BJ (cell line): ENCODE measurements around the gene GAK. TPM values are rescaled to one million over a fixed set of nuclear protein-coding genes. Genes with fewer than 3 reads are reported as not detected.

Experiments used
- CTCF ChIA-PET: fragments of 350-600 bp; formaldehyde crosslinking; extraction: SDS; loops from one replicate; lab custom pipeline; 2021; ENCODE audit warnings: antibody characterized with exemption, inconsistent platforms; lab: Yijun Ruan, JAX
- POLR2A ChIA-PET: fragments of 300-600 bp; sonication (Branson Sonifier 250); formaldehyde crosslinking; extraction: SDS; loops from one replicate; lab custom pipeline; 2021; ENCODE audit warnings: antibody characterized with exemption; lab: Charles Lee
- DNase-seq: peaks from one replicate; pipeline ENCODE4 v3.0.0-alpha.2; 2011; ENCODE audit warnings: low read depth
- H3K27me3 ChIP-seq: 2 replicates; pipeline ENCODE4 v1.6.0; 2011; ENCODE audit warnings: low read length; ENCODE audit not compliant: control insufficient read depth, insufficient read depth
- H3K36me3 ChIP-seq: 2 replicates; pipeline ENCODE4 v1.5.1; 2011; ENCODE audit warnings: low read length; ENCODE audit not compliant: control insufficient read depth, insufficient read depth
- H3K4me3 ChIP-seq: 2 replicates; pipeline ENCODE4 v1.5.1; 2011; ENCODE audit warnings: low read depth, mild to moderate bottlenecking, control low read depth, low read length
- polyA plus RNA-seq: library from polyadenylated mRNA; depleted of rRNA; stranded (reverse); fragments of >200 nt; gene quantifications from 2 replicates; pipeline ENCODE4 v1.2.3, GENCODE V29; 2011
- TF ChIP-seq, protein P1 (sequence below): IDR thresholded peaks from 2 replicates; pipeline ENCODE4 v1.5.1; 2011; ENCODE audit warnings: low read depth, mild to moderate bottlenecking, control low read depth, inconsistent platforms, low read length, moderate library complexity; ENCODE audit not compliant: insufficient read depth

Gene GAK
- polyA plus RNA-seq, 1 experiment = 26.3 TPM

DNA sequence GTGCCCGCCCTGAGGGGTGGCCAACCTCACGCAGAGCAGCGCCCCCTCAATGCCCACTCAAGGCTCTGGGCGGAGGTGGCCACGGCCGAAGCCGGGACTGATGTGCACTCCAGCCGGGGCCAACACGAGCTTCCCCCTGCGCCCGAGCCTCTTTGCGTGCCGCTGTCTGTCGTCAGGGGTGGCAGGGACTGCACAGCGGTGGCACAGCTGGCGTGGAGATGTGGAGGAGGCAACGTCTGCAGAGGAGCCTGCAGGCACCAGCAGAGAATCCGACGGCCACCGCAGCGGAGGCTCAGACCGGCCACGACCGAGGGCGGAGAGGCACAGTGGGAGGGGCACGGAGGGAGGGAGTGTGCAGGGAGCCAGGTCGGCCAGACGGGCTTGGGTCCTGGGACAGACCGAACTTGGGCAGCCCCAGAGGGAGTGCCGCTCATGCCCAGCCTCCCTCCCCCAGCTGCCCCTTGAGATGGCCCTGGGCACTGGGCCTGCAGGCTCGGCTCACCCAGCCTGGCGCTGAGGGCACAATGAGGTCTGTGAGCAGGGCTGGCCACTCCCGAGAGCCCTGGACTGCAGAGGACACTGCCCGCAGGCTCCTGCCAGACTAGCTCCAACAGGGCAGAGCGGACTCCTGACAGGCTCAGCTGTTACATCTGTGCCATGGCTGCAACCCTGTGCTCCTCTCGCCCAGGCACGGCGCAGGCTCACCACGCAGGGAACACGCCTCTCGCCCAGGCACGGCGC, 59.7 kb downstream of the GAK start:
- ChIA-PET POLR2A (no interaction called here), CTCF (no interaction called here)
- TF ChIP-seq, protein P1, sequence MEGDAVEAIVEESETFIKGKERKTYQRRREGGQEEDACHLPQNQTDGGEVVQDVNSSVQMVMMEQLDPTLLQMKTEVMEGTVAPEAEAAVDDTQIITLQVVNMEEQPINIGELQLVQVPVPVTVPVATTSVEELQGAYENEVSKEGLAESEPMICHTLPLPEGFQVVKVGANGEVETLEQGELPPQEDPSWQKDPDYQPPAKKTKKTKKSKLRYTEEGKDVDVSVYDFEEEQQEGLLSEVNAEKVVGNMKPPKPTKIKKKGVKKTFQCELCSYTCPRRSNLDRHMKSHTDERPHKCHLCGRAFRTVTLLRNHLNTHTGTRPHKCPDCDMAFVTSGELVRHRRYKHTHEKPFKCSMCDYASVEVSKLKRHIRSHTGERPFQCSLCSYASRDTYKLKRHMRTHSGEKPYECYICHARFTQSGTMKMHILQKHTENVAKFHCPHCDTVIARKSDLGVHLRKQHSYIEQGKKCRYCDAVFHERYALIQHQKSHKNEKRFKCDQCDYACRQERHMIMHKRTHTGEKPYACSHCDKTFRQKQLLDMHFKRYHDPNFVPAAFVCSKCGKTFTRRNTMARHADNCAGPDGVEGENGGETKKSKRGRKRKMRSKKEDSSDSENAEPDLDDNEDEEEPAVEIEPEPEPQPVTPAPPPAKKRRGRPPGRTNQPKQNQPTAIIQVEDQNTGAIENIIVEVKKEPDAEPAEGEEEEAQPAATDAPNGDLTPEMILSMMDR = no peak
- H3K36me3 ChIP-seq = peaks cover 17% of the 10 kb centered on the region
- H3K27me3 ChIP-seq = no peaks in the 10 kb centered on the region
- no peak for DNase-seq
- no peak overlapping the region for H3K4me3 ChIP-seq

DNA sequence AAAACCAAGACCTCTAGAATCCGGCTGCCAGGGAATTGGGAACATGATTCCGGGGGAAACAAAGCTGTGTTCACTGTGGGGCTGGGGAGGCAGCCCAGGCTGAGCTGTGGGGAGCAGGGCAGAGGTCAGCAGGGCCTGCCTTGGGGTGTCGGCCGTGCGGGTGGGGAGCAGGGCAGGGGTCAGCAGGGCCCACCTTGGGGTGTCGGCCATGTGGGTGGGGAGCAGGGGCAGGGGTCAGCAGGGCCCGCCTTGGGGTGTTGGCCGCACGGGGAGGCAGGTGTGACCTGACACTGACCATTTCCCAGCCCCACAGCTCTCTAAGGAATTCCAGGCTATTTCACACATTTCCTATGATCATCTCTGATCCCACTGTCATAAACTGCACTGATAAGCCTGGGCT, 60.6 kb downstream of the GAK start:
- POLR2A ChIA-PET = no interaction called here
- H3K4me3 ChIP-seq = no peak overlapping the region
- H3K36me3 ChIP-seq = peaks cover 20% of the 10 kb centered on the region
- TF ChIP-seq, protein P1 = no peak
- DNase-seq = no peak
- CTCF ChIA-PET = no interaction called here
- no peaks in the 10 kb centered on the region for H3K27me3 ChIP-seq

DNA sequence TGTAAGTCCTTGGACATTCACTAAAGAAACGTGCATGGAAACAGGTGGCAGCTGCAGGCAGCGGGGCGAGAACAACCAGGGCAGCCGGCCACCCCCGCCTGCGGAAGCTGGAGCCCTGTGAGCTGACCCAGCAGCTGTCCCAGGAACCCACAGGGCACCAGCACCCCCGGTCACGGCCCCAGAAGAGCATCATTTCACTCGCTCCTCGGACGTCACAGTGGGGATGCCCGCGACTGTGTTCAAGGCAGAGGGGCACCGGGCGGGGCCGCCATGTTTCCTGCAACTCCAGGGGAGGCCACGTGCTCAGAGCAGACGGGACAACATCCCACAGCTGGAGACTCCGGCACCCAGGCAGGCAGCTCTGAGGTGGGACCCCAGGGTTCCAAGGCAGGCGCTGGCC, 61.2 kb downstream of the GAK start:
- CTCF ChIA-PET = no interaction called here
- TF ChIP-seq, protein P1 = no peak
- no peaks in the 10 kb centered on the region for H3K27me3 ChIP-seq
- no peak overlapping the region for H3K4me3 ChIP-seq
- DNase-seq = no peak
- POLR2A ChIA-PET = no interaction called here
- peaks cover 19% of the 10 kb centered on the region for H3K36me3 ChIP-seq

GRCh38 chr4:869776-870175, 62.3 kb downstream of the GAK start:
- CTCF ChIA-PET = no interaction called here

DNA sequence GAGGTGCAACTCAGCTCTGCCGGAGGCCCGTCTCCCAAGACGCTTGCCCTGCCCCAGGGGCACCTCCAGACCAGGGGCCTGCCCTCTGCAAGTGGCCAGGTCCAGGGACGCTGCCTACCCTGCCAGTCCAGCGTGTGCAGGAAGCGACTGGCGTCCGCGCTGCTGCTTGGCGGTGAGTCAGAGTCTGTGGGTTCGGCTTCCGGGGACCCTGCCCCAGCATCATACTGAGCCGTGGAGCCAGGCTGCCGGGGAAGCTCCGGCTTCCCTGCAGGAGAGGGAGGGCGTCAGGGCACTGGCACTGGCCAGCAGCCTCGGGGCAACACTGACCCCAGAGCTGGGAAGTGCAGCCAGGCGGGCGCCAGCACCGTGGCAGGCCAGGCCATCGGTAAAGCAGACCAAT, 63.7 kb downstream of the GAK start:
- ChIA-PET POLR2A (no interaction called here), CTCF (no interaction called here)
- Histone ChIP-seq H3K36me3 (peaks cover 26% of the 10 kb centered on the region), H3K4me3 (no peak overlapping the region), H3K27me3 (no peaks in the 10 kb centered on the region)
- DNase-seq = no peak
- TF ChIP-seq, protein P1 = no peak

More at GRCh38 chr4:869776-870175, 62.3 kb downstream of the GAK start:
- POLR2A ChIA-PET = no interaction called here
- TF ChIP-seq, protein P1 = no peak
- peaks cover 24% of the 10 kb centered on the region for H3K36me3 ChIP-seq
- DNase-seq = no peak
- H3K27me3 ChIP-seq = no peaks in the 10 kb centered on the region
- no peak overlapping the region for H3K4me3 ChIP-seq
